Neural progenitor cell (in vitro differentiated cells): ENCODE measurements around the gene CDH11. TPM values are rescaled to one million over a fixed set of nuclear protein-coding genes. Genes with fewer than 3 reads are reported as not detected.

ENCODE experiments used
- DNase-seq: peaks from one replicate; pipeline ENCODE4 v3.0.0-alpha.2; 2016; ENCODE audit warnings: low spot score
- H2AFZ ChIP-seq: fragments of 200-600 bp; sonication (generic); replicated peaks from 2 replicates; pipeline ENCODE4 v1.6.1; 2016; ENCODE audit warnings: antibody characterized with exemption
- H3F3A ChIP-seq: fragments of 200-600 bp; sonication (generic); 2 replicates; pipeline ENCODE4 v1.6.1; 2016; ENCODE audit warnings: antibody characterized with exemption, low read depth
- H3K27ac ChIP-seq: fragments of 200-600 bp; sonication (generic); 2 replicates; pipeline ENCODE4 v1.5.1; 2016; ENCODE audit warnings: mild to moderate bottlenecking
- H3K27me3 ChIP-seq: fragments of 200-600 bp; sonication (generic); 2 replicates; pipeline ENCODE4 v1.6.1; 2016; ENCODE audit warnings: mild to moderate bottlenecking, moderate library complexity
- H3K36me3 ChIP-seq: fragments of 200-600 bp; sonication (generic); 2 replicates; pipeline ENCODE4 v1.5.1; 2016
- H3K4me1 ChIP-seq: fragments of 200-600 bp; sonication (generic); 2 replicates; pipeline ENCODE4 v1.6.1; 2016; ENCODE audit warnings: mixed run types
- H3K4me2 ChIP-seq: fragments of 200-600 bp; sonication (generic); 2 replicates; pipeline ENCODE4 v1.6.1; 2016
- H3K4me3 ChIP-seq: fragments of 200-600 bp; sonication (generic); 2 replicates; pipeline ENCODE4 v1.5.1; 2016
- H3K79me2 ChIP-seq: fragments of 200-600 bp; sonication (generic); 2 replicates; pipeline ENCODE4 v1.6.1; 2016; ENCODE audit warnings: low read depth
- H3K9ac ChIP-seq: fragments of 200-600 bp; sonication (generic); 2 replicates; pipeline ENCODE4 v1.6.1; 2016
- H3K9me3 ChIP-seq: fragments of 200-600 bp; sonication (generic); 2 replicates; pipeline ENCODE4 v1.5.1; 2016; ENCODE audit warnings: low read depth
- H4K20me1 ChIP-seq: fragments of 200-600 bp; sonication (generic); 2 replicates; pipeline ENCODE4 v1.6.1; 2016; ENCODE audit warnings: low read depth
- H3K27ac Mint-ChIP-seq: 3 replicates; pipeline ENCODE4 v1.8.0; 2021; ENCODE audit warnings: mixed read lengths
- H3K27me3 Mint-ChIP-seq: 2 replicates; pipeline ENCODE4 v1.8.0; 2022; ENCODE audit warnings: low read depth, mild to moderate bottlenecking, inconsistent platforms, moderate library complexity, mixed read lengths; ENCODE audit not compliant: insufficient read depth
- H3K36me3 Mint-ChIP-seq: 3 replicates; pipeline ENCODE4 v1.8.0; 2021; ENCODE audit warnings: mixed read lengths
- H3K4me1 Mint-ChIP-seq: 3 replicates; pipeline ENCODE4 v1.8.0; 2021; ENCODE audit warnings: mixed read lengths
- H3K4me3 Mint-ChIP-seq: 3 replicates; pipeline ENCODE4 v1.8.0; 2021; ENCODE audit warnings: mild to moderate bottlenecking, moderate library complexity, mixed read lengths
- H3K9me3 Mint-ChIP-seq: 3 replicates; pipeline ENCODE4 v1.8.0; 2020; ENCODE audit warnings: mixed read lengths
- CTCF ChIP-seq: fragments of 200-600 bp; sonication (generic); IDR thresholded peaks from 2 replicates; pipeline ENCODE4 v1.5.1; 2017; ENCODE audit warnings: antibody characterized with exemption, mild to moderate bottlenecking
- EZH2 ChIP-seq: fragments of 200-600 bp; sonication (generic); IDR thresholded peaks from 2 replicates; pipeline ENCODE4 v1.6.1; 2017; ENCODE audit warnings: antibody characterized with exemption, mild to moderate bottlenecking, moderate library complexity
- EZH2phosphoT487 ChIP-seq: fragments of 200-600 bp; sonication (generic); IDR thresholded peaks from 2 replicates; pipeline ENCODE4 v1.6.1; 2017; ENCODE audit warnings: antibody characterized with exemption
- total RNA-seq: library from RNA; depleted of rRNA; stranded (reverse); fragments of >200 nt; gene quantifications from 2 replicates; pipeline ENCODE4 v1.2.3, GENCODE V29; 2015; ENCODE audit warnings: low replicate concordance

Gene CDH11
- total RNA-seq, 1 donor from 2014 or later, result 98.5 TPM

GRCh38 chr16:64973171-64973570 is 148.7 kb downstream of the CDH11 start:
- no peak overlapping the region for H3K4me2 ChIP-seq
- peaks cover 8% of the 10 kb centered on the region for H3K36me3 Mint-ChIP-seq
- H3F3A ChIP-seq, result no peaks in the 10 kb centered on the region
- H3K27ac ChIP-seq, result no peak overlapping the region
- H3K9me3 ChIP-seq, result no peaks in the 10 kb centered on the region
- no peak overlapping the region for H3K4me3 Mint-ChIP-seq
- H3K4me1 ChIP-seq, result peaks cover 3% of the 10 kb centered on the region
- no peak for TF ChIP-seq EZH2phosphoT487
- TF ChIP-seq CTCF, result no peak
- no peak for TF ChIP-seq EZH2
- H3K27ac Mint-ChIP-seq, result no peak overlapping the region
- H3K27me3 ChIP-seq, result no peaks in the 10 kb centered on the region
- H3K36me3 ChIP-seq, result peaks cover 12% of the 10 kb centered on the region
- H3K4me1 Mint-ChIP-seq, result peaks cover 8% of the 10 kb centered on the region
- no peak for DNase-seq
- no peak overlapping the region for H2AFZ ChIP-seq
- H3K9ac ChIP-seq, result no peak overlapping the region
- H3K79me2 ChIP-seq, result no peaks in the 10 kb centered on the region
- no peaks in the 10 kb centered on the region for H4K20me1 ChIP-seq
- H3K4me3 ChIP-seq, result no peak overlapping the region
- H3K9me3 Mint-ChIP-seq, result no peaks in the 10 kb centered on the region
- H3K27me3 Mint-ChIP-seq, result no peaks in the 10 kb centered on the region

- Histone ChIP-seq H2AFZ (no peak overlapping the region), H3K79me2 (no peaks in the 10 kb centered on the region), H3K4me2 (no peak overlapping the region), H4K20me1 (no peaks in the 10 kb centered on the region), H3K27ac (no peak overlapping the region), H3K4me3 (no peak overlapping the region), H3K4me1 (peaks cover 3% of the 10 kb centered on the region), H3K9ac (no peak overlapping the region), H3K27me3 (no peaks in the 10 kb centered on the region), H3K36me3 (peaks cover 12% of the 10 kb centered on the region), H3K9me3 (no peaks in the 10 kb centered on the region), H3F3A (no peaks in the 10 kb centered on the region)
- TF ChIP-seq EZH2 (no peak), EZH2phosphoT487 (no peak), CTCF (no peak)
- H3K4me3 Mint-ChIP-seq, result no peak overlapping the region
- H3K27me3 Mint-ChIP-seq, result no peaks in the 10 kb centered on the region
- DNase-seq, result no peak
- H3K27ac Mint-ChIP-seq, result no peak overlapping the region
- no peaks in the 10 kb centered on the region for H3K9me3 Mint-ChIP-seq
- H3K4me1 Mint-ChIP-seq, result peaks cover 9% of the 10 kb centered on the region
- H3K36me3 Mint-ChIP-seq, result peaks cover 8% of the 10 kb centered on the region
Measured at GRCh38 chr16:64971171-64971570, 150.7 kb downstream of the CDH11 start.

DNA sequence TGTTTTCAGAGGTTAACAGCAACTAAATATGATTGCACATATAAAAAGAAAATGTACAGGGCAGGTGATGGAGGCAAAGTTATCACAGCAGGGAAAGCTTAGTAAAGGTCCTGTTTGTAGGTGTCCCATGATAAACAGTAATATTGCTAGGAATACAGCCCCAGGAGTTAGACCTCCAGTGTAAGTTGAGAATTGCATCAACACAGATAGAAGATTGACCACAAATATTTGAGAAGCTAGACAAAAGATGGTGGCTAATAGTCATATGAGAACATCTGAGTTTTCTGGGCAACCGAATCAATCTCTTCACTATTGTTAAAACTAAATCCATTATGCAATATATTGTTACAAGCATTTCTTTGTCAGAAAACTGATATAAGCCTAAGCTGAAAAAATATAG is 152.6 kb downstream of the CDH11 start:
- no peak overlapping the region for H3K27ac ChIP-seq
- TF ChIP-seq EZH2phosphoT487 (no peak), CTCF (no peak), EZH2 (no peak)

More for the DNA sequence above, 152.6 kb downstream of the CDH11 start:
- Histone ChIP-seq H3K9ac (no peak overlapping the region), H3K4me3 (no peak overlapping the region), H3K9me3 (no peaks in the 10 kb centered on the region), H3K4me1 (no peaks in the 10 kb centered on the region), H3K27me3 (no peaks in the 10 kb centered on the region), H3K79me2 (no peaks in the 10 kb centered on the region), H3K36me3 (peaks cover 12% of the 10 kb centered on the region), H3K4me2 (no peak overlapping the region), H4K20me1 (no peaks in the 10 kb centered on the region), H3F3A (no peaks in the 10 kb centered on the region), H2AFZ (no peak overlapping the region)
- peaks cover 5% of the 10 kb centered on the region for H3K4me1 Mint-ChIP-seq
- no peak for DNase-seq
- H3K4me3 Mint-ChIP-seq, result no peak overlapping the region
- H3K9me3 Mint-ChIP-seq, result no peaks in the 10 kb centered on the region
- H3K36me3 Mint-ChIP-seq, result peaks cover 10% of the 10 kb centered on the region
- no peak overlapping the region for H3K27ac Mint-ChIP-seq
- no peaks in the 10 kb centered on the region for H3K27me3 Mint-ChIP-seq
